ENCODE measurements around the gene UGT3A2.

The UGT3A2 gene

GRCh38 chr5:36057386-36057785 is 9.3 kb downstream of the UGT3A2 start:
- H3K4me3 ChIP-seq (ENCODE audit: low read depth in 1 of 2, low read length in 2 of 2) = no peak overlapping the region
- H3K9me3 ChIP-seq (ENCODE audit: insufficient read depth, low read length, severe bottlenecking) = no peaks in the 10 kb centered on the region
- H3K27ac ChIP-seq (ENCODE audit: low read length) = peak overlapping the region; percentile 87
- H3K9ac ChIP-seq (ENCODE audit: low read depth, low read length) = peak overlapping the region; percentile 51
- H3K4me1 ChIP-seq (ENCODE audit: insufficient read depth, low read length) = peaks cover 86% of the 10 kb centered on the region
- no peaks in the 10 kb centered on the region for H3K27me3 ChIP-seq (ENCODE audit: insufficient read depth, low read length, poor library complexity)
- DNase-seq (no peak), ATAC-seq (ENCODE audit: insufficient read depth, low read depth) (no peak)
- H3K79me2 ChIP-seq (ENCODE audit: insufficient read depth, low read length) = no peaks in the 10 kb centered on the region
- H2AFZ ChIP-seq (ENCODE audit: low read depth, low read length) = no peak overlapping the region
- no peaks in the 10 kb centered on the region for H3K36me3 ChIP-seq (ENCODE audit: insufficient read depth, low read length)
- no peak overlapping the region for H3K4me2 ChIP-seq (ENCODE audit: insufficient read depth, low read length)
- TF ChIP-seq CTCF (IDR thresholded peaks at IDR 0.05; ENCODE audit: borderline replicate concordance, extremely low read depth, low read length, poor library complexity, severe bottlenecking) (no peak), EZH2 (IDR thresholded peaks at IDR 0.05; ENCODE audit: borderline replicate concordance, low read depth, low read length, severe bottlenecking) (no peak)
- H4K20me1 ChIP-seq (ENCODE audit: insufficient read depth, low read length) = no peaks in the 10 kb centered on the region

GRCh38 chr5:36056422-36056821 is 10.3 kb downstream of the UGT3A2 start:
- Histone ChIP-seq H3K9me3 (ENCODE audit: insufficient read depth, low read length, severe bottlenecking) (no peaks in the 10 kb centered on the region), H3K4me2 (ENCODE audit: insufficient read depth, low read length) (0 out of 2 replicates have a peak overlapping the region, but pooled peaks have one; percentile 1), H3K4me3 (ENCODE audit: low read depth in 1 of 2, low read length in 2 of 2) (no peak overlapping the region), H3K9ac (ENCODE audit: low read depth, low read length) (peak overlapping the region; percentile 51), H2AFZ (ENCODE audit: low read depth, low read length) (no peak overlapping the region), H3K27ac (ENCODE audit: low read length) (peak overlapping the region; percentile 87), H4K20me1 (ENCODE audit: insufficient read depth, low read length) (no peaks in the 10 kb centered on the region), H3K27me3 (ENCODE audit: insufficient read depth, low read length, poor library complexity) (no peaks in the 10 kb centered on the region), H3K36me3 (ENCODE audit: insufficient read depth, low read length) (no peaks in the 10 kb centered on the region), H3K79me2 (ENCODE audit: insufficient read depth, low read length) (no peaks in the 10 kb centered on the region), H3K4me1 (ENCODE audit: insufficient read depth, low read length) (peaks cover 96% of the 10 kb centered on the region)
- ATAC-seq (ENCODE audit: insufficient read depth, low read depth) = no peak
- no peak for TF ChIP-seq CTCF (IDR thresholded peaks at IDR 0.05; ENCODE audit: borderline replicate concordance, extremely low read depth, low read length, poor library complexity, severe bottlenecking)
- no peak for TF ChIP-seq EZH2 (IDR thresholded peaks at IDR 0.05; ENCODE audit: borderline replicate concordance, low read depth, low read length, severe bottlenecking)
- DNase-seq = no peak

- TF ChIP-seq EZH2 (IDR thresholded peaks at IDR 0.05; ENCODE audit: borderline replicate concordance, low read depth, low read length, severe bottlenecking) (no peak), CTCF (IDR thresholded peaks at IDR 0.05; ENCODE audit: borderline replicate concordance, extremely low read depth, low read length, poor library complexity, severe bottlenecking) (no peak)
- Histone ChIP-seq H3K4me2 (ENCODE audit: insufficient read depth, low read length) (no peak overlapping the region), H3K4me3 (ENCODE audit: low read depth in 1 of 2, low read length in 2 of 2) (no peak overlapping the region), H3K27ac (ENCODE audit: low read length) (peak overlapping the region; percentile 87), H3K79me2 (ENCODE audit: insufficient read depth, low read length) (no peaks in the 10 kb centered on the region), H3K9ac (ENCODE audit: low read depth, low read length) (peak overlapping the region; percentile 51), H3K4me1 (ENCODE audit: insufficient read depth, low read length) (peaks cover 99% of the 10 kb centered on the region), H3K9me3 (ENCODE audit: insufficient read depth, low read length, severe bottlenecking) (no peaks in the 10 kb centered on the region), H3K27me3 (ENCODE audit: insufficient read depth, low read length, poor library complexity) (no peaks in the 10 kb centered on the region), H3K36me3 (ENCODE audit: insufficient read depth, low read length) (no peaks in the 10 kb centered on the region), H2AFZ (ENCODE audit: low read depth, low read length) (no peak overlapping the region), H4K20me1 (ENCODE audit: insufficient read depth, low read length) (no peaks in the 10 kb centered on the region)
- DNase-seq (no peak), ATAC-seq (ENCODE audit: insufficient read depth, low read depth) (no peak)
These were observed 10.7 kb downstream of the UGT3A2 start for GRCh38 chr5:36055984-36056383.

- H3K9ac ChIP-seq (ENCODE audit: low read depth, low read length) = peak overlapping the region; percentile 51
- H3K4me2 ChIP-seq (ENCODE audit: insufficient read depth, low read length) = peak overlapping the region; percentile 53
- H3K27ac ChIP-seq (ENCODE audit: low read length) = peak overlapping the region; percentile 87
- TF ChIP-seq EZH2 (IDR thresholded peaks at IDR 0.05; ENCODE audit: borderline replicate concordance, low read depth, low read length, severe bottlenecking) = no peak
- TF ChIP-seq CTCF (IDR thresholded peaks at IDR 0.05; ENCODE audit: borderline replicate concordance, extremely low read depth, low read length, poor library complexity, severe bottlenecking) = no peak
- H3K36me3 ChIP-seq (ENCODE audit: insufficient read depth, low read length) = no peaks in the 10 kb centered on the region
- H3K4me3 ChIP-seq (ENCODE audit: low read depth in 1 of 2, low read length in 2 of 2) = peak overlapping the region in 1 of 2 experiments; percentile 19; a peak in 2 of 4 replicates
- no peaks in the 10 kb centered on the region for H3K9me3 ChIP-seq (ENCODE audit: insufficient read depth, low read length, severe bottlenecking)
- peak; percentile 81 for DNase-seq
- peaks cover 88% of the 10 kb centered on the region for H3K4me1 ChIP-seq (ENCODE audit: insufficient read depth, low read length)
- no peaks in the 10 kb centered on the region for H3K27me3 ChIP-seq (ENCODE audit: insufficient read depth, low read length, poor library complexity)
- H2AFZ ChIP-seq (ENCODE audit: low read depth, low read length) = no peak overlapping the region; the same call in 1 of the 2 replicates
- ATAC-seq (ENCODE audit: insufficient read depth, low read depth) = peak; percentile 82
- H4K20me1 ChIP-seq (ENCODE audit: insufficient read depth, low read length) = no peaks in the 10 kb centered on the region
- H3K79me2 ChIP-seq (ENCODE audit: insufficient read depth, low read length) = no peaks in the 10 kb centered on the region
These were observed 12.0 kb downstream of the UGT3A2 start for GRCh38 chr5:36054647-36055046.
